K562 (cell line): ENCODE measurements around the gene TIAM1. TPM values are rescaled to one million over a fixed set of nuclear protein-coding genes. Genes with fewer than 3 reads are reported as not detected.

Source experiments
- CREM ChIP-seq: IDR thresholded peaks from 2 replicates; pipeline ENCODE4 v1.6.1; 2014; ENCODE audit warnings: antibody characterized with exemption, low read depth
- MBD2 ChIP-seq: sonication (generic); IDR thresholded peaks from 2 replicates; pipeline ENCODE4 v1.6.1; 2016; ENCODE audit warnings: low read depth, borderline replicate concordance
- NFIX ChIP-seq: fragments of 250-450 bp; sonication (Bioruptor Pico); IDR thresholded peaks from 2 replicates; pipeline ENCODE4 v1.4.0; 2020; ENCODE audit warnings: low read depth, mild to moderate bottlenecking, moderate library complexity
- SMAD3 ChIP-seq: fragments of 450-650 bp; formaldehyde crosslinking; conservative IDR thresholded peaks from 2 replicates; pipeline ENCODE4 v1.4.0; 2020; ENCODE audit warnings: mild to moderate bottlenecking
- TCF15 ChIP-seq: fragments of 250-450 bp; sonication (Bioruptor Pico); IDR thresholded peaks from 2 replicates; pipeline ENCODE4 v1.8.0; 2022; ENCODE audit warnings: moderate library complexity, mild to moderate bottlenecking, inconsistent platforms
- ZBTB26 ChIP-seq: fragments of 450-650 bp; formaldehyde crosslinking; IDR thresholded peaks from 2 replicates; pipeline ENCODE4 v1.4.0; 2022; ENCODE audit warnings: missing genetic modification characterization
- ZFP1 ChIP-seq: fragments of 450-650 bp; formaldehyde crosslinking; IDR thresholded peaks from 2 replicates; pipeline ENCODE4 v1.4.0; 2020; ENCODE audit warnings: mild to moderate bottlenecking, mixed read lengths
- ZNF589 ChIP-seq: fragments of 200-800 bp; sonication (Bioruptor generic); IDR thresholded peaks from 2 replicates; pipeline ENCODE4 v1.6.1; 2016; ENCODE audit warnings: low read depth, missing genetic modification characterization, missing compliant biosample characterization
- polyA plus RNA-seq, 8 experiments: library from polyadenylated mRNA; depleted of rRNA in 4 of 8; stranded (reverse) in 5 of 8; unstranded in 3 of 8; fragments of >200 nt; fragmentation: Nextera tagmentation in 2 of 8; fragmentation: Illumina TruSeq in 1 of 8; extraction: Ambion mirVana in 2 of 8; extraction: Trizol in 1 of 8; gene quantifications; 2 replicates each; pipeline versions ENCODE4 v1.2.1 to v1.2.3, GENCODE V29; 2011 to 2014; ENCODE audit warnings: inconsistent platforms in 1 of 8, missing spikeins in 1 of 8
- total RNA-seq, 7 experiments: library from RNA; depleted of rRNA in 6 of 7; stranded (reverse); fragments of >200 nt in 6 of 7; fragmentation: Illumina TruSeq in 2 of 7; extraction: Trizol in 2 of 7; gene quantifications; 2 replicates each; pipeline versions ENCODE4 v1.2.1 to v1.2.3, GENCODE V29; 2011 to 2021; ENCODE audit warnings: low replicate concordance in 1 of 7
- TF ChIP-seq, protein P1 (sequence below): sonication (generic); formaldehyde crosslinking; IDR thresholded peaks from 2 replicates; pipeline ENCODE4 v1.8.0; 2022; ENCODE audit warnings: mild to moderate bottlenecking, missing genetic modification reagents

Gene TIAM1
- total and polyA plus RNA-seq, 9 of the 15 experiments (the other 6 are each of a cell fraction or from before 2014, with no cell fraction given) = 0.11 TPM; not detected in 8

DNA sequence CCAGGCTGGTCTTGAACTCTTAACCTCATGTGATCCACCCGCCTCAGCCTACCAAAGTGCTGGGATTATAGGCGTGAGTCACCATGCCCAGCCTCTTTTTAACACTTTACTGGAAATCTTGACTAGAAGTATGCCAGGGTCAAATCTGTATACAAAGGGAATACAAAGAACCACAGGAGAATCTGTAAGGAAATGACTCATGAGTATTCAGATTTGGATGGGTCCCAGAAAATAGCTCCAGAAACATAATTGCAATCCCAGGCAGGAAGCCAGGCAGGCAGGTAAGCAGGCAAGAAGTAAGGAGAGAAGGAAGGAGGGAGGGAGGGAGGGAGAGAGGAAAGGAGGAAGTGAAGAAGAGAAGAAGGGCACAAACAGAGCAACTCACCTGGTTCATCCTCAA is 22.8 kb upstream of the TIAM1 start (continued):
- TF ChIP-seq ZBTB26 (CRISPR knock-in tag) (no peak), NFIX (CRISPR knock-in tag) (no peak), SMAD3 (CRISPR knock-in tag) (no peak), ZFP1 (CRISPR knock-in tag) (no peak), MBD2 (no peak), ZNF589 (CRISPR knock-in tag) (no peak), TCF15 (CRISPR knock-in tag) (no peak), CREM (no peak)
- TF ChIP-seq, protein P1, sequence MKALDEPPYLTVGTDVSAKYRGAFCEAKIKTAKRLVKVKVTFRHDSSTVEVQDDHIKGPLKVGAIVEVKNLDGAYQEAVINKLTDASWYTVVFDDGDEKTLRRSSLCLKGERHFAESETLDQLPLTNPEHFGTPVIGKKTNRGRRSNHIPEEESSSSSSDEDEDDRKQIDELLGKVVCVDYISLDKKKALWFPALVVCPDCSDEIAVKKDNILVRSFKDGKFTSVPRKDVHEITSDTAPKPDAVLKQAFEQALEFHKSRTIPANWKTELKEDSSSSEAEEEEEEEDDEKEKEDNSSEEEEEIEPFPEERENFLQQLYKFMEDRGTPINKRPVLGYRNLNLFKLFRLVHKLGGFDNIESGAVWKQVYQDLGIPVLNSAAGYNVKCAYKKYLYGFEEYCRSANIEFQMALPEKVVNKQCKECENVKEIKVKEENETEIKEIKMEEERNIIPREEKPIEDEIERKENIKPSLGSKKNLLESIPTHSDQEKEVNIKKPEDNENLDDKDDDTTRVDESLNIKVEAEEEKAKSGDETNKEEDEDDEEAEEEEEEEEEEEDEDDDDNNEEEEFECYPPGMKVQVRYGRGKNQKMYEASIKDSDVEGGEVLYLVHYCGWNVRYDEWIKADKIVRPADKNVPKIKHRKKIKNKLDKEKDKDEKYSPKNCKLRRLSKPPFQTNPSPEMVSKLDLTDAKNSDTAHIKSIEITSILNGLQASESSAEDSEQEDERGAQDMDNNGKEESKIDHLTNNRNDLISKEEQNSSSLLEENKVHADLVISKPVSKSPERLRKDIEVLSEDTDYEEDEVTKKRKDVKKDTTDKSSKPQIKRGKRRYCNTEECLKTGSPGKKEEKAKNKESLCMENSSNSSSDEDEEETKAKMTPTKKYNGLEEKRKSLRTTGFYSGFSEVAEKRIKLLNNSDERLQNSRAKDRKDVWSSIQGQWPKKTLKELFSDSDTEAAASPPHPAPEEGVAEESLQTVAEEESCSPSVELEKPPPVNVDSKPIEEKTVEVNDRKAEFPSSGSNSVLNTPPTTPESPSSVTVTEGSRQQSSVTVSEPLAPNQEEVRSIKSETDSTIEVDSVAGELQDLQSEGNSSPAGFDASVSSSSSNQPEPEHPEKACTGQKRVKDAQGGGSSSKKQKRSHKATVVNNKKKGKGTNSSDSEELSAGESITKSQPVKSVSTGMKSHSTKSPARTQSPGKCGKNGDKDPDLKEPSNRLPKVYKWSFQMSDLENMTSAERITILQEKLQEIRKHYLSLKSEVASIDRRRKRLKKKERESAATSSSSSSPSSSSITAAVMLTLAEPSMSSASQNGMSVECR (CRISPR knock-in tag) = no peak
- TF ChIP-seq, all 486 proteins: peak for 0
